GM18498 (cell line): ENCODE results near the gene AOPEP.

ENCODE experiments used
- ATAC-seq: cut with Tn5 transposase; IDR thresholded peaks from one replicate; pipeline ENCODE4 v1.9.1; 2021; ENCODE audit warnings: mild to moderate bottlenecking, moderate library complexity; ENCODE audit not compliant: unreplicated experiment

Gene AOPEP

GRCh38 chr9:95127249-95128176, 401.0 kb downstream of the AOPEP start:
- peak; percentile 61 for ATAC-seq

- ATAC-seq = no peak
These were observed 401.7 kb downstream of the AOPEP start for GRCh38 chr9:95128177-95128524.

- no peak for ATAC-seq
These were observed 403.2 kb downstream of the AOPEP start for GRCh38 chr9:95129476-95130291.

GRCh38 chr9:95130484-95130883, 404.0 kb downstream of the AOPEP start:
- no peak for ATAC-seq

GRCh38 chr9:95131023-95131943, 404.8 kb downstream of the AOPEP start:
- no peak for ATAC-seq

GRCh38 chr9:95132366-95133324, 406.1 kb downstream of the AOPEP start:
- ATAC-seq = no peak

GRCh38 chr9:95133325-95133705, 406.8 kb downstream of the AOPEP start:
- ATAC-seq = no peak

GRCh38 chr9:95134457-95134881, 408.0 kb downstream of the AOPEP start:
- ATAC-seq = no peak

GRCh38 chr9:95135756-95136155, 409.3 kb downstream of the AOPEP start:
- ATAC-seq = no peak
